ENCODE data around the gene CDS2.

DNA sequence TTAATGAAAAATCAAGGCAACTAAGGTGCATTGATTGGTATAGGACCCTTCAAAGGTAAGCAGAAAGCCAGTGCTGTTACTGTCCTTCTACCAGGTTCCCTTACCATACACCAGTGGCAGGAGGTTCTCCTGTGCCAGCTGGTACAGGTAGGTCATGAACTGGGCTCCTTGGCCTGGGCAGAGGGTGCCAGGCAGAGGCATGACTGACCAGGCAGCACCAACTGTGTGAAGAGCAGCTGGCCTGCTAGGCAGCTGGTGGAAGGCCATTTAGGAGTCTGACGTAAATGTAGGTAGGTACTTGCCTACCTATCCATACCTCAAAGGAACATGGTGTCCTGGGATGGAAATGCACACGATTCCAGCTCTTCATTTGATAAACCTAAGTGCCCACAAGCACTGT lies 30.3 kb upstream of the CDS2 start:
- TF ChIP-seq, protein P1, sequence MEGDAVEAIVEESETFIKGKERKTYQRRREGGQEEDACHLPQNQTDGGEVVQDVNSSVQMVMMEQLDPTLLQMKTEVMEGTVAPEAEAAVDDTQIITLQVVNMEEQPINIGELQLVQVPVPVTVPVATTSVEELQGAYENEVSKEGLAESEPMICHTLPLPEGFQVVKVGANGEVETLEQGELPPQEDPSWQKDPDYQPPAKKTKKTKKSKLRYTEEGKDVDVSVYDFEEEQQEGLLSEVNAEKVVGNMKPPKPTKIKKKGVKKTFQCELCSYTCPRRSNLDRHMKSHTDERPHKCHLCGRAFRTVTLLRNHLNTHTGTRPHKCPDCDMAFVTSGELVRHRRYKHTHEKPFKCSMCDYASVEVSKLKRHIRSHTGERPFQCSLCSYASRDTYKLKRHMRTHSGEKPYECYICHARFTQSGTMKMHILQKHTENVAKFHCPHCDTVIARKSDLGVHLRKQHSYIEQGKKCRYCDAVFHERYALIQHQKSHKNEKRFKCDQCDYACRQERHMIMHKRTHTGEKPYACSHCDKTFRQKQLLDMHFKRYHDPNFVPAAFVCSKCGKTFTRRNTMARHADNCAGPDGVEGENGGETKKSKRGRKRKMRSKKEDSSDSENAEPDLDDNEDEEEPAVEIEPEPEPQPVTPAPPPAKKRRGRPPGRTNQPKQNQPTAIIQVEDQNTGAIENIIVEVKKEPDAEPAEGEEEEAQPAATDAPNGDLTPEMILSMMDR (conservative IDR thresholded peaks at IDR 0.05), result no peak
- TF ChIP-seq ZFX (IDR thresholded peaks at IDR 0.05), result no peak
